SH-SY5Y (cell line): Measurements from ENCODE around the gene TEP1.

Experiments
- GATA2 ChIP-seq: IDR thresholded peaks from 2 replicates; pipeline ENCODE4 v1.6.1; 2011; ENCODE audit warnings: mild to moderate bottlenecking, low read depth, low read length
- GATA3 ChIP-seq: IDR thresholded peaks from 2 replicates; pipeline ENCODE4 v1.6.1; 2011; ENCODE audit warnings: low read depth, mild to moderate bottlenecking, low read length, moderate library complexity

GRCh38 chr14:20384321-20384720 lies 29.0 kb downstream of the TEP1 start:
- no peak for TF ChIP-seq GATA2
- TF ChIP-seq GATA3 = no peak
